SU-DHL-6 (cell line): ENCODE data around the gene COQ9.

Source experiments
- H2AFZ ChIP-seq: fragments of 200-600 bp; sonication (generic); 2 replicates; pipeline ENCODE4 v1.6.1; 2014; ENCODE audit warnings: low read depth, mild to moderate bottlenecking, moderate library complexity, mixed read lengths, antibody characterized with exemption, low read length; ENCODE audit not compliant: severe bottlenecking
- H3F3A ChIP-seq: fragments of 200-600 bp; shearing (Covaris generic); 2 replicates; pipeline ENCODE4 v1.6.0; 2016; ENCODE audit warnings: antibody characterized with exemption, mild to moderate bottlenecking; ENCODE audit not compliant: insufficient read depth
- H3K27ac ChIP-seq: fragments of 200-600 bp; sonication (generic); 2 replicates; pipeline ENCODE4 v1.5.1; 2016; ENCODE audit warnings: low read depth, mild to moderate bottlenecking, low read length, moderate library complexity, mixed read lengths
- H3K27me3 ChIP-seq: fragments of 200-600 bp; sonication (generic), shearing (Covaris generic); 2 replicates; pipeline ENCODE4 v1.6.0; 2014; ENCODE audit warnings: mild to moderate bottlenecking, low read length
- H3K36me3 ChIP-seq: fragments of 200-600 bp; sonication (generic); 2 replicates; pipeline ENCODE4 v1.6.1; 2014; ENCODE audit warnings: mild to moderate bottlenecking, low read length, mixed read lengths
- H3K4me2 ChIP-seq: fragments of 300-600, 200-600 bp; shearing (Covaris generic), sonication (generic); 2 replicates; pipeline ENCODE4 v1.6.0; 2014; ENCODE audit warnings: low read length, low read depth, mild to moderate bottlenecking; ENCODE audit not compliant: poor library complexity, severe bottlenecking
- H3K4me3 ChIP-seq: fragments of 200-600 bp; sonication (generic); 2 replicates; pipeline ENCODE4 v1.5.1; 2014; ENCODE audit warnings: antibody characterized with exemption, low read length, mild to moderate bottlenecking, mixed read lengths; ENCODE audit not compliant: insufficient read depth, poor library complexity, severe bottlenecking
- H3K79me2 ChIP-seq: fragments of 200-600 bp; sonication (generic); 2 replicates; pipeline ENCODE4 v1.6.1; 2014; ENCODE audit warnings: mild to moderate bottlenecking, low read length, moderate library complexity; ENCODE audit not compliant: insufficient read depth
- H3K9ac ChIP-seq: fragments of 200-600 bp; sonication (generic); 2 replicates; pipeline ENCODE4 v1.7.0; 2014; ENCODE audit warnings: mild to moderate bottlenecking, low read length
- H3K9me2 ChIP-seq: fragments of 200-600 bp; sonication (generic); replicated peaks from 2 replicates; pipeline ENCODE4 v1.6.1; 2014; ENCODE audit warnings: low read length; ENCODE audit not compliant: insufficient read depth
- H3K9me3 ChIP-seq: fragments of 200-600 bp; sonication (generic); 2 replicates; pipeline ENCODE4 v1.6.1; 2014; ENCODE audit warnings: low read length, mixed read lengths; ENCODE audit not compliant: insufficient read depth
- H4K20me1 ChIP-seq: fragments of 200-600 bp; sonication (generic); 2 replicates; pipeline ENCODE4 v1.6.1; 2014; ENCODE audit warnings: low read depth, mild to moderate bottlenecking, antibody characterized with exemption, low read length, moderate library complexity, mixed read lengths
- CTCF ChIP-seq: fragments of 200-600 bp; sonication (generic); IDR thresholded peaks from one replicate; pipeline ENCODE4 v1.5.1; 2017; ENCODE audit warnings: antibody characterized with exemption, mild to moderate bottlenecking, low read length, moderate library complexity; ENCODE audit not compliant: insufficient read depth, poor library complexity, severe bottlenecking
- EZH2phosphoT487 ChIP-seq: fragments of 200-600 bp; sonication (generic), shearing (Covaris generic); conservative IDR thresholded peaks from 2 replicates; pipeline ENCODE4 v1.6.1; 2018; ENCODE audit warnings: mild to moderate bottlenecking, antibody characterized with exemption, low read length, moderate library complexity, mixed read lengths

The COQ9 gene

GRCh38 chr16:57444711-57445110, 2.6 kb upstream of the COQ9 start:
- Histone ChIP-seq H3K9me2 (no peaks in the 10 kb centered on the region), H3K9me3 (peaks cover 7% of the 10 kb centered on the region), H3K27me3 (no peaks in the 10 kb centered on the region), H4K20me1 (no peaks in the 10 kb centered on the region), H3F3A (0 out of 2 replicates have a peak, but pooled peaks cover 6% of the 10 kb centered on the region), H3K9ac (no peak overlapping the region), H3K79me2 (peaks cover 61% of the 10 kb centered on the region), H3K36me3 (peaks cover 19% of the 10 kb centered on the region), H2AFZ (no peak overlapping the region), H3K4me3 (no peak overlapping the region), H3K4me2 (no peak overlapping the region), H3K27ac (no peak overlapping the region)
- TF ChIP-seq EZH2phosphoT487 (no peak), CTCF (no peak)

- Histone ChIP-seq H3K9me2 (no peaks in the 10 kb centered on the region), H3K36me3 (peaks cover 14% of the 10 kb centered on the region), H3K9me3 (peaks cover 6% of the 10 kb centered on the region), H3K79me2 (peaks cover 61% of the 10 kb centered on the region), H3K4me2 (no peak overlapping the region), H3K4me3 (no peak overlapping the region), H4K20me1 (no peaks in the 10 kb centered on the region), H2AFZ (no peak overlapping the region), H3K27me3 (no peaks in the 10 kb centered on the region), H3K9ac (no peak overlapping the region), H3K27ac (no peak overlapping the region), H3F3A (0 out of 2 replicates have a peak, but pooled peaks cover 6% of the 10 kb centered on the region)
- TF ChIP-seq CTCF (no peak), EZH2phosphoT487 (no peak)
Observed at GRCh38 chr16:57445510-57445909, 1.8 kb upstream of the COQ9 start.

- no peak for TF ChIP-seq CTCF
- TF ChIP-seq EZH2phosphoT487, result no peak
- Histone ChIP-seq H3K27ac (peak overlapping the region; percentile 46), H3K9me3 (no peaks in the 10 kb centered on the region)
Observed at GRCh38 chr16:57446531-57447185, 621 bp upstream of the COQ9 start.

More at GRCh38 chr16:57446531-57447185, 621 bp upstream of the COQ9 start:
- peaks cover 50% of the 10 kb centered on the region for H3K79me2 ChIP-seq
- no peaks in the 10 kb centered on the region for H3K9me2 ChIP-seq
- no peaks in the 10 kb centered on the region for H3K27me3 ChIP-seq
- H3F3A ChIP-seq, result 0 out of 2 replicates have a peak, but pooled peaks cover 6% of the 10 kb centered on the region
- H3K36me3 ChIP-seq, result peaks cover 3% of the 10 kb centered on the region; the same call in 1 of the 2 replicates
- H2AFZ ChIP-seq, result peak overlapping the region; percentile 82
- H3K9ac ChIP-seq, result peak overlapping the region; percentile 98
- peak overlapping the region; percentile 92 for H3K4me3 ChIP-seq
- no peaks in the 10 kb centered on the region for H4K20me1 ChIP-seq
- peak overlapping the region; percentile 95 for H3K4me2 ChIP-seq
